ENCODE measurements around the gene EIF2S1. TPM values are rescaled to one million over a fixed set of nuclear protein-coding genes. Genes with fewer than 3 reads are reported as not detected.
A peak's percentile ranks its signal among the peaks of the same experiment; 100 is the strongest.
"Not testable (repeated sequence)": the region's sequence is repeated elsewhere in the genome, so short reads cannot be mapped to it uniquely, and the experiment has no call there.

Gene EIF2S1
- total RNA-seq: 10 to 100 TPM; 64.4 to 75.4 TPM

GRCh38 chr14:67359775-67360469, at the start of gene EIF2S1, which contains the start of gene ATP6V1D:
EIF2S1 (plus strand) TSS chr14:67360328; CDS start chr14:67364768, 4,440 bp downstream.
ATP6V1D (minus strand) TSS chr14:67359804; CDS start chr14:67359698, 106 bp downstream.
- Histone ChIP-seq H3K36me3 (peaks cover 4% of the 10 kb centered on the region), H3K27ac (peak within 1 kb of the TSS; percentile 93 to 94), H3K27me3 (no peaks in the 10 kb centered on the region), H3K4me1 (peaks cover 0 to 68% of the 10 kb centered on the region in 2 donors), H3K9me3 (no peaks in the 10 kb centered on the region), H3K4me3 (peak within 1 kb of the TSS; percentile 81 to 89)
- DNase-seq (ENCODE audit: low spot score): peak; percentile 99
- peak; percentile 97 to 98 for TF ChIP-seq CTCF (IDR thresholded peaks at IDR 0.05)

GRCh38 chr14:67311868-67312267, 48.3 kb upstream of the EIF2S1 start:
- Histone ChIP-seq H3K4me1 (no peaks in the 10 kb centered on the region), H3K4me3 (no peak overlapping the region), H3K9me3 (no peaks in the 10 kb centered on the region), H3K36me3 (peaks cover 8% of the 10 kb centered on the region), H3K27ac (no peak overlapping the region), H3K27me3 (no peaks in the 10 kb centered on the region)
- TF ChIP-seq CTCF (IDR thresholded peaks at IDR 0.05): no peak
- no peak for DNase-seq (ENCODE audit: low spot score)

- no peak for TF ChIP-seq CTCF (IDR thresholded peaks at IDR 0.05)
- no peak for DNase-seq (ENCODE audit: low spot score)
- no peaks in the 10 kb centered on the region for H3K4me1 ChIP-seq
- no peak overlapping the region for H3K27ac ChIP-seq
- peaks cover 14% of the 10 kb centered on the region for H3K36me3 ChIP-seq
- no peak overlapping the region for H3K4me3 ChIP-seq
- no peaks in the 10 kb centered on the region for H3K9me3 ChIP-seq
- no peaks in the 10 kb centered on the region for H3K27me3 ChIP-seq
These were observed 47.0 kb upstream of the EIF2S1 start for GRCh38 chr14:67313153-67313552.

GRCh38 chr14:67317822-67318221, 42.3 kb upstream of the EIF2S1 start:
- no peaks in the 10 kb centered on the region for H3K4me1 ChIP-seq
- H3K9me3 ChIP-seq: no peaks in the 10 kb centered on the region
- H3K4me3 ChIP-seq: no peak overlapping the region
- no peaks in the 10 kb centered on the region for H3K27me3 ChIP-seq
- peaks cover 38% of the 10 kb centered on the region for H3K36me3 ChIP-seq
- no peak overlapping the region for H3K27ac ChIP-seq
- DNase-seq (ENCODE audit: low spot score): no peak
- TF ChIP-seq CTCF (IDR thresholded peaks at IDR 0.05): no peak

- H3K4me1 ChIP-seq: no peaks in the 10 kb centered on the region
- DNase-seq (ENCODE audit: low spot score): no peak
- H3K9me3 ChIP-seq: no peaks in the 10 kb centered on the region
- no peak overlapping the region for H3K4me3 ChIP-seq
- peaks cover 39% of the 10 kb centered on the region for H3K36me3 ChIP-seq
- H3K27me3 ChIP-seq: no peaks in the 10 kb centered on the region
- no peak for TF ChIP-seq CTCF (IDR thresholded peaks at IDR 0.05)
- H3K27ac ChIP-seq: no peak overlapping the region
These were observed 41.0 kb upstream of the EIF2S1 start for GRCh38 chr14:67319142-67319541.

GRCh38 chr14:67329666-67330065, 30.5 kb upstream of the EIF2S1 start:
- not testable (repeated sequence) for H3K4me3 ChIP-seq; H3K27ac ChIP-seq; DNase-seq (ENCODE audit: low spot score); H3K27me3 ChIP-seq; H3K9me3 ChIP-seq; H3K4me1 ChIP-seq
- H3K36me3 ChIP-seq: peaks cover 36% of the 10 kb centered on the region
